ENCODE data around the gene SLC4A9.
"Not testable (repeated sequence)": the region's sequence is repeated elsewhere in the genome, so short reads cannot be mapped to it uniquely, and the experiment has no call there.

Gene SLC4A9

DNA sequence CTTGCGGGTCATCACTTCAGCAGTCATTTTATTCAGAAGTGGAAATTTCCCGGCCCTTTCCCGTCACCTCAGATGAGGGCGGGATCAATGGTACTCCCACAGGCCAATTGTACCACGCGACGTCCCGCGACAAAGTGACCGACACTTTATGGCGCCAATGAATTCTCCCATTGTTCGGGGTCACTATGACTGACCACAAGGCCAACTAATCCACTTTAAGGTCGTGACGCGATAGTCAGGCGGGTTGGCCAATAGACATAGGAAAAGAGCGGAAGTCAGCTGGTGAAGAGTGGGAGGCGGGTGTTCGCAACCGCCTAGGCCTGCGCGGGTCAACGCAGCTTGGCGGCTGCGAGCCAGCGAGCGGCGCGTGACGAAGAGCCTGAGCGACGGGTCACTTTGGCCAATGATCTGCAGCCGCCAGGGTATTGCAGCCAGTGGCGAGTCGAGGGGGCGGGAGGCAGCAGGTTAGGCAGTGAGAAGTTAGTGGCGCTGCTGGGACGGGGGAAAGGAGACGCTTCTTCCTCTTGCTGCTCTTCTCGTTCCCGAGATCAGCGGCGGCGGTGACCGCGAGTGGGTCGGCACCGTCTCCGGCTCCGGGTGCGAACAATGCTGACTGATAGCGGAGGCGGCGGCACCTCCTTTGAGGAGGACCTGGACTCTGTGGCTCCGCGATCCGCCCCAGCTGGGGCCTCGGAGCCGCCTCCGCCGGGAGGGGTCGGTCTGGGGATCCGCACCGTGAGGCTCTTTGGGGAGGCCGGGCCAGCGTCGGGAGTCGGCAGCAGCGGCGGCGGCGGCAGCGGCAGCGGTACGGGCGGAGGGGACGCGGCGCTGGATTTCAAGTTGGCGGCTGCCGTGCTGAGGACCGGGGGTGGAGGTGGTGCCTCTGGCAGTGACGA lies 41.6 kb downstream of the SLC4A9 start, which contains the start of gene ANKHD1:
ANKHD1 (plus strand) TSS at position 472 of the 896 bp plus-strand sequence; CDS start at position 607, 135 bp downstream.
- DNase-seq: peak; percentile 86

DNA sequence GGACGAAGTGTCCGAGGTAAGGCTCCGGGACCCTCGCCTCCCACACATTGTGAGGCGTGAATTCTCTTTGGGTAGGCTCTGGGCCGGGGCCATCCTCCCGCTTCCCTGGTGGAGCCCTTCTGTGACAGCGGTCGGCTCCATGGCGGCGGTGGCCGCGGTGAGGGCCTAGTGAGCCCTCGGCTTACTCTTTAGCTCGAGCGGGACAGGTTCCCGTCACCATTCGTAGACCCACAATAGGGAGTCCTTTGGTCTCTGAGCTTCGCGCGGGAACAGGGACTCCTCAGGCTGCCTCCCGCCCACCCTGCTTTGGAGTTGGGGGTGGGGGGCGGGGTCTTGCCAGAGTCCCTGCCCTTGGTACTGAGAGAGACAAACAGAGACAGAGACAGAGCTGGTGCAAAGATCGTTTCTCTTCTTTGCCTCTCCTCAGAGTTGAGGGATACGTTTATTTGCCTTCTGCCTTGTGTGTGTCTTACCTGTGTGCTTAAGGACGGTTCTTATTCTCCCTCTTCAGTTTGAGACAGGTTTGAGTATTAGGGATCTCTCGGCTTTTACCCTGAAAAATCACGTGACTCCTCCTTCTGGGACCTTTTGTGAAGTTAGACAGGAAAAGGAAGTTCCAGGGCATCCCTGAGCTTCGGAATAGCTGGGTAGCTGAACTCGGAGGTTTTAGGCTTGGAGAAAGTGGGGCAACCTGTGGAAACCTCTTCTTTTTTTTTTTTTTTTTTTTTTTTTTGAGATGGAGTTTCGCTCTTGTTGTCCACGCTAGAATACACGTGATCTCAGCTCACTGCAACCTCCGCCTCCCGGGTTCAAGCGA lies 42.5 kb downstream of the SLC4A9 start:
- no peak for DNase-seq

DNA sequence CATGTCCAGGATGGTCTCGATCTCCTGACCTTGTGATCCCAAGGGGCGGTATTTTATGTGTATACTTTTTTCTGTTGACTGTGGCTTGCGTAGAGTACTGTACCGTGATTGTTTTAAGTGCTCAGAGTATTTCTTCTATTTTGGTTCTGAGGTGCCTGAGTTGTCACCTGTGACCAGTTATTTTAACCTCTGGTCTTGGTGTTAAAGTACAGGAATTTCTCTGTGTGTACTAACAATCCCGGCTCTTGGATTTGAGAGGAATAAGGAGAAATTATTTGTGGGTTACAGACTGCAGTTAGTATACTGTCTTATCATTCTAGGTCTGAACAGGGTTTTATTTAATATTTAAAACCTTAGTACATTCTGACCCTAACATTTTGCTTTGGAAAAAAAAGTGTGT lies 43.6 kb downstream of the SLC4A9 start:
- DNase-seq: no peak

DNA sequence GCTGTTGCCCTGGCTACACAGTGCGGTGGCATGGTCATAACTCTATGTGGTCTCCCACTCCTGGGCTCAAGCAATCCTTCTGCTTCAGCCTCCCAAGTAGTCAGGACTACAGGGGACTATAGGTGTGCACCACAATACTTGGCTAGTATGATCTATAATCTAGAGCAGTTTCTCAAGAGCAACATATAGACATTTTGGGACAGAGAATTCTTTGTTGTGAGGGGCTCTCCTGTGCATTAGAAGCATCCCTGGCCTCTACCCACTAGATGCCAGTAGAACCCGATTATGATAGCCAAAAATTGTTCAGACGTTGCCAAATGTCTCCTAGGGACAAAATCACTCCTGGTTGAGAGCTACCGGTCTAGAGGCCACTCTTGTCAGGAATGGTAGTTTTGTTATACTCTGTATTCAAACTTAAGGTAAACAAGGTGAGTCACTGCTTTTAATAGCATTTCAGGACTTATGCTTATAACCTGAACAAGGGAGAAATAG lies 48.8 kb downstream of the SLC4A9 start:
- DNase-seq: no peak

DNA sequence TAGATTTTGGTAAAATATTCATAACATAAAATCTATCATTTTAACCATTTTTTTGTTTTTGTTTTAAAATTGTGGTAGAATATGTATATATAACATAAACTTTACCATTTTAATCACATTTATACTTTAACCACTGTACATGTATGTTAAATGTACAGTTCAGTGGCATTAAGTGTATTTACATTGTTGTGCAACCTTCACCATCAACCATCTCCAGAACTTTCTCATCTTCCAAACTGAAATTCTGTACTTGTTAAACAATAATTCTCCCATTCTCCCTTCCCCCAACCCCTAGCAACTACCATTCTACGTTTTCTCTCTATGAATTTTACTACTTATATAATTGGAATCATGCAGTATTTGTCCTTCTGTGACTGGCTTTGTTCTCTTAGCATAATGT lies 53.2 kb downstream of the SLC4A9 start:
- no peak for DNase-seq

DNA sequence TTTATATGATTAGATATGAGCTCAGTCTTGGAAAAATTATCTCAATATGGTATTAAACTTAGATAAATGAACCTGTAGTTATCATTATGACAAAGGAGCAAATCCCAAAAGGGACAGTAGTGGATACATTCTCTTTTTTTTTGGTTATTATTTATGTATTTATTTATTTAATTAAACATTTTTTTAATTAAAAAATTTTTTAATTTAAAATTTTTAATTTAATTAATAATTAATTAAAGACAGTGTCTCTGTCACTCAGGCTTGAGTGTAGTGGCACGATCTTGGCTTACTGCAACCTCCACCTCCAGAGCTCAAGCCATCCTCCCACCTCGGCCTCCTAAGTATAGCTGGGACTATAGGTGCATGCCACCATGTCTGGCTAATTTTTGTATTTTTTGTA lies 57.2 kb downstream of the SLC4A9 start:
- no peak for DNase-seq

DNA sequence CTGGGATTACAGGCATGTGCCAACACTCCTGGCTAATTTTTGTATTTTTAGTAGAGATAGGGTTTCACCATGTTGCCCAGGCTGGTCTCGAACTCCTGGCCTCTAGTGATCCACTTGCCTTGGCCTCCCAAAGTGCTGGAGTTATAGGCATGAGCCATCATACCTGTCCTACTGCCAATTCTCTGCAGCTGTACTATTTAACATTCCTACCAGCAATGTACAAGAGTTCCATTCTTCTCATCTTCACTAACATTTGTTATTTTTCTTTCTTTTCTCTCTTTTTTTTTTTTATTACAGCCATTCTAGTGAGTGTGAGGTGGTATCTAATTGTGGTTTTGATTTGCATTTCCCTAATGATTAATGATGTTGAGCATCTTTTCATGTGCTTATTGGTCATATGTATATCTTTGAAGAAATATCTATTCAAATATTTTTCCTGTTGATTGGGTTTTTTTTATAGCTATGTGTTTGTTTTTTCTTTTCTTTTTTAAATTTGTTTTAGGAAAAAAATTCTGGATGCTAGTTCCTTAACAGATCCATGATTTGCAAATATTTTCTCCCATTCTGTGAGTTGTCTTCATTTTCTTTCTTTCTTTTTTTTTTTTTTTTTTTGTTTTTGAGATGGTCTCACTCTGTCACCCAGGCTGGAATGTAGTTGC lies 59.0 kb downstream of the SLC4A9 start:
- no peak for DNase-seq

DNA sequence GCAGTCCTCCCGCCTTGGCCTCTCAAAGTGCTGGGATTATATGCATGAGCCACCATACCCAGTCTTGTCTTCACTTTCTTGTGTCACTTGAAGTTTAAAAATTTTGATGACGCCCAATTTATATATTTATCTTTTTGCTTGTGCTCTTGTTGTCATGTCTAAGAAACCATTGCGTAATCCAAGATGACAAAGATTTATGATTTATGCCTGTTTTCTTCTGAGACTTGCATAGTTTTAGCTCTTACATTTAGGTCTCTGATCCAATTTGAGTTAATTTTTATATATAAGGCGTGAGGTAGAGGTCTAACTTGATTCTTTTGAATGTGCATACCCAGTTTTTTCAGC lies 60.2 kb downstream of the SLC4A9 start:
- DNase-seq: no peak

DNA sequence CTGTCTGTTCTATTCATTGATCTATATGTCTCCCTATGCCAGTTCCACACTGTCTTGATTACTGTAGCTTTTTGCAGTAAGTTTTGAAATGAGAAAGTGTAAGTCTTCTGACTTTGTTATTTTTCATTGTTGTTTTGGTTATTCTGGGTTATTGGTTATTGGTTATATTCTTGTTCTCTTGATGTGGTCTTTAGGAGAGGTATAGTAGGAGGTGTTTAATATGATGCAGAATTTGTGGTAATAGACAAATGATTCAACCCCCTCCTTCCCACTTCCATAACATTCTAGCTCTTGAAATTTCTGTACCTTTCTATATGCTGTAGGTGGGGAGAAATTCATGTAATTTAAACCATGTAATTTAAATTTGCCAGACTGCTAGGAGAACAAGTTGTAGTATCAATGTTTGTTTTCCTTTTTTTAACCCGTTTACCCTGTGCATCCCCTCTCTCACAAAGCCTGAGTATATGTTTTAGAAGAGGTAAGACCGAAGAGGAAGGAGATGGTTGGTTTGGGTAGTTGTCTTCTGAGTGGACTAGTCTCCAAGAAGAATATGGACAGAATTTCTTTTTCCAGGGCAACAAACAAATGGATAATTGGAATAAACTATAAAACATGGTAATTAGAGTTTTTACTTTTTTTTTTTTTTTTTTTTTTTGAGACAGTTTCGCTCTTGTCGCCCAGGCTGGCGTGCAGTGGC lies 60.8 kb downstream of the SLC4A9 start:
- no peak for DNase-seq

DNA sequence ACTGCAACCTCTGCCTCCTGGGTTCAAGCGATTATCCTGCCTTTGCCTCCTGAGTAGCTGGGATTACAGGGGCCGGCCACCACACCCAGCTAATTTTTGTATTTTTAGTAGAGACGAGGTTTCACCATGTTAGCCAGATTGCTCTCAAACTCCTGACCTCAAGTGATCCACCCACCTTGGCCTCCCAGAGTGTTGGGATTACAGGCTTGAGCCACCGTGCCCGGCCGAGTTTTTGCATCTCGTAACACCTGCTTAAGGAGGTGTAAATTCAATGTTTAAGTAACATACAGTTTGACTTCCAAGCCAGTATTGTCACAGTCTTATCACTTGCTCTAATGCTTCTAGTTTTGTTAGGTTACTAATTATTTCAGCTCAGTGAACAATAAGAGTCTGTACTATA lies 61.4 kb downstream of the SLC4A9 start:
- not testable (repeated sequence) for DNase-seq

DNA sequence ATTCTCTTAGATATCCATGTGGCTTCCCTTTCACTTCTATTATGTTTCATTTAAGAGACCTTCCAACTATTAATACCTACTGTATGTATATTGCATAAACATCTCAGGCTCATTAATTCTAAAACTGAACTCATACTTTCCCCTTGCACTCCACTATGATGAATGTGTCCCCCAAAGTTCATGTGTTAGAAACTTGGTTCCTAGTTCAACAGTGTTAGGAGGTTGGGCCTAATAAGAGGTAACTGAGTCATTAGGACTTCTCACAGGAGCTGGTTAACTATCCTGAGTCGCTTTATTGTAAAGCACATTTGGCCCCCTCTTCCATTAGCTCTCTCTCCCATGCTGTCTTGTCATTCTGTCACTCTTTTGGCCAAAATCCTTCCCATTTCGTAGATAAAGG lies 63.6 kb downstream of the SLC4A9 start:
- DNase-seq: no peak

DNA sequence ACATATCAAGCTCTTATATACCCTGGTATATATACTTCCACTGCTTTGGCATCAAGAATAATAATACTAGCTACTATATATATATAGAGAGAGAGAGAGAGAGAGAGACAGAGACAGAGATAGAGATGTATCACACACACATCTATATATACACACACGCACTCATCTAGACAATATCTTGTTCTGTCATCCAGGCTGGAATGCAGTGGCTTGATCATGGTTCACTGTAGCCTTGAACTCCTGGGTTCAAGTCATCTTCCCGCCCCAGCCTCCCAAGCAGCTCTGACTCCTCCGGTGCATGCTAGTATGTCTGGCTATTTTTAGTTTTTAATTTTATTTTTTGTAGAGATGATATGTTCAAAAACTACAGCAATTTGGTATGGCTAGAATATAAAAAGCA lies 64.1 kb downstream of the SLC4A9 start:
- DNase-seq: no peak

All from cortex of kidney (tissue), 1 donor.